Stomach (tissue), 9 donors: ENCODE results near the gene MTG1. TPM values are rescaled to one million over a fixed set of nuclear protein-coding genes. Genes with fewer than 3 reads are reported as not detected.
"Not testable (repeated sequence)": the region's sequence is repeated elsewhere in the genome, so short reads cannot be mapped to it uniquely, and the experiment has no call there.

Experiments
- DNase-seq, 2 donors: peaks; one replicate each; pipeline versions ENCODE4 v3.0.0 to v3.0.0-alpha.2; 2013 to 2019
- H3K27ac ChIP-seq, 5 donors: fragments of 200-600 bp in 4 of 5; sonication (generic) in 4 of 5; one replicate each; pipeline ENCODE4 v1.5.1; 2013 to 2019; ENCODE audit warnings: mild to moderate bottlenecking in 1 of 5, moderate library complexity in 1 of 5
- H3K27me3 ChIP-seq, 3 donors: fragments of 200-600 bp; sonication (generic); one replicate each; pipeline ENCODE4 v1.5.1; 2017 to 2019; ENCODE audit warnings: mixed run types in 1 of 3
- H3K36me3 ChIP-seq, 4 donors: fragments of 200-600 bp; sonication (generic); 1 replicate in 3 of 4; 2 replicates in 1 of 4; pipeline ENCODE4 v1.5.1; 2016 to 2019
- H3K4me1 ChIP-seq, 4 donors: fragments of 200-600 bp; sonication (generic); one replicate each; pipeline ENCODE4 v1.5.1; 2016 to 2019
- H3K4me3 ChIP-seq, 4 donors: fragments of 200-600 bp; sonication (generic) in 3 of 4; one replicate each; pipeline ENCODE4 v1.5.1; 2016 to 2019; ENCODE audit warnings: mild to moderate bottlenecking in 1 of 4
- H3K9me3 ChIP-seq, 4 donors: fragments of 200-600 bp; sonication (generic); one replicate each; pipeline ENCODE4 v1.5.1; 2016 to 2019
- CTCF ChIP-seq, 7 experiments: fragments of 450-650 bp in 4 of 7; fragments of 200-600 bp in 3 of 7; sonication (generic) in 3 of 7; IDR thresholded peaks; one replicate each; pipeline ENCODE4 v1.5.1; 2016 to 2019; ENCODE audit warnings: antibody characterized with exemption in 7 of 7, control low read depth in 2 of 7, mild to moderate bottlenecking in 1 of 7
- EP300 ChIP-seq: sonication (generic); formaldehyde crosslinking; IDR thresholded peaks from one replicate; pipeline ENCODE4 v1.6.1; 2017; ENCODE audit warnings: antibody characterized with exemption
- POLR2A ChIP-seq, 4 donors: fragments of 450-650 bp; IDR thresholded peaks; one replicate each; pipeline ENCODE4 v1.6.1; 2016; ENCODE audit warnings: antibody characterized with exemption in 4 of 4, control low read depth in 2 of 4, mild to moderate bottlenecking in 1 of 4, moderate library complexity in 1 of 4
- POLR2AphosphoS5 ChIP-seq, 3 donors: sonication (generic); formaldehyde crosslinking; IDR thresholded peaks; one replicate each; pipeline ENCODE4 v1.6.1; 2016; ENCODE audit warnings: antibody characterized with exemption in 3 of 3
- WGBS, 5 donors: extraction: QIAGEN DNeasy Blood & Tissue Kit in 3 of 5; methylation state at CpG; one replicate each; pipeline versions ENCODE4 v1.1.5 to v1.1.7; 2013 to 2018; 5-methylcytosine and 5-hydroxymethylcytosine counted together
- intact Hi-C: fragments of 100-400 bp; cut with DNase I; formaldehyde crosslinking; loops from one replicate; pipeline ENCODE4 v1.15.1; 2023; ENCODE audit warnings: low total_unique reads
- polyA plus RNA-seq, 3 donors: library from polyadenylated mRNA; stranded (reverse); fragments of 200-250 nt; gene quantifications; one replicate each; pipeline ENCODE4 v1.2.3, GENCODE V29; 2013
- total RNA-seq, 5 donors: library from RNA; depleted of rRNA; stranded (reverse); fragments of >200 nt; gene quantifications; one replicate each; pipeline versions ENCODE4 v1.1.0 to v1.2.3, GENCODE V29; 2014 to 2016
- donor health status: healthy with polysubstance abuse.
- donor health status: Bipolar disorder and iron deficiency.
- donor health status: healthy.

Gene MTG1
- total and polyA plus RNA-seq, 8 donors, result 36.7 to 177 (median 52.9) TPM

GRCh38 chr10:133422807-133423771 is 29.1 kb downstream of the MTG1 start:
- Histone ChIP-seq H3K4me1 (peaks cover 7 to 11% (median 10%) of the 10 kb centered on the region in 4 donors), H3K9me3 (no peaks in the 10 kb centered on the region), H3K36me3 (peaks cover 15 to 35% (median 34%) of the 10 kb centered on the region in 4 donors), H3K27me3 (peaks cover 0 to 43% (median 14%) of the 10 kb centered on the region in 3 donors), H3K27ac (no peak overlapping the region), H3K4me3 (peak overlapping the region in 3 of 4 donors; percentile 11 to 29 (median 24))
- no peak for TF ChIP-seq POLR2A (IDR thresholded peaks at IDR 0.05)
- TF ChIP-seq CTCF (IDR thresholded peaks at IDR 0.05), result no peak
- no peak for TF ChIP-seq POLR2AphosphoS5 (IDR thresholded peaks at IDR 0.05)
- TF ChIP-seq EP300, result no peak
- intact Hi-C loops, result no loop called here
- 10 to 31% (median 17%) methylated on average over 29 to 88 of the region's 88 CpGs for WGBS, 5 donors
- peak; percentile 22 to 49 for DNase-seq

- Histone ChIP-seq H3K27me3 (peaks cover 0 to 38% (median 14%) of the 10 kb centered on the region in 3 donors), H3K4me1 (peaks cover 7 to 11% (median 10%) of the 10 kb centered on the region in 4 donors), H3K36me3 (peaks cover 10 to 25% (median 24%) of the 10 kb centered on the region in 4 donors)
- intact Hi-C loops, H3K4me3 ChIP-seq, H3K9me3 ChIP-seq, DNase-seq, H3K27ac ChIP-seq: not testable (repeated sequence)
- WGBS, 5 donors, result 0% methylated on average over 3 of the region's 46 CpGs; no CpG with 5 or more reads in 4 of the 5 donors
Measured at GRCh38 chr10:133424102-133424501, 30.1 kb downstream of the MTG1 start.

- H3K27ac ChIP-seq, H3K9me3 ChIP-seq, intact Hi-C loops, DNase-seq: not testable (repeated sequence)
- H3K36me3 ChIP-seq, result peaks cover 5 to 20% (median 19%) of the 10 kb centered on the region in 4 donors
- peaks cover 7 to 11% (median 10%) of the 10 kb centered on the region in 4 donors for H3K4me1 ChIP-seq
- H3K27me3 ChIP-seq, result peaks cover 0 to 38% (median 14%) of the 10 kb centered on the region in 3 donors
- H3K4me3 ChIP-seq, result peak within 1 kb of the TSS in 3 of 4 donors; percentile 11 to 29 (median 24)
- 17 to 39% (median 24%) methylated on average over 2 to 12 of the region's 37 CpGs; no CpG with 5 or more reads in 1 of the 5 donors for WGBS, 5 donors
Measured at GRCh38 chr10:133424601-133425000, 30.6 kb downstream of the MTG1 start, which contains the start of gene SPRN. TSS of gene SPRN (minus strand) at chr10:133424625. CDS start at chr10:133423681, 944 bp downstream.

GRCh38 chr10:133429571-133429970 is 35.6 kb downstream of the MTG1 start:
- H3K36me3 ChIP-seq, H3K27me3 ChIP-seq, H3K27ac ChIP-seq, intact Hi-C loops, DNase-seq, H3K9me3 ChIP-seq, H3K4me3 ChIP-seq, H3K4me1 ChIP-seq: not testable (repeated sequence)
- WGBS, 5 donors, result 78 to 90% (median 83%) methylated on average over 4 of the region's 4 CpGs

GRCh38 chr10:133431888-133432613 is 38.1 kb downstream of the MTG1 start:
- H3K27ac ChIP-seq, DNase-seq, H3K36me3 ChIP-seq, H3K9me3 ChIP-seq, H3K4me1 ChIP-seq, H3K4me3 ChIP-seq, H3K27me3 ChIP-seq, intact Hi-C loops: not testable (repeated sequence)
- 47 to 75% (median 56%) methylated on average over 1 to 6 of the region's 9 CpGs for WGBS, 5 donors

- H3K27ac ChIP-seq, H3K9me3 ChIP-seq, H3K27me3 ChIP-seq, DNase-seq, H3K4me3 ChIP-seq, intact Hi-C loops, H3K4me1 ChIP-seq, H3K36me3 ChIP-seq: not testable (repeated sequence)
- 67 to 82% (median 75%) methylated on average over 2 to 6 of the region's 25 CpGs; no CpG with 5 or more reads in 2 of the 5 donors for WGBS, 5 donors
Measured at GRCh38 chr10:133432789-133433188, 38.8 kb downstream of the MTG1 start.
